ENCODE results near the gene TXNRD1. TPM values are rescaled to one million over a fixed set of nuclear protein-coding genes. Genes with fewer than 3 reads are reported as not detected.

The TXNRD1 gene
- total RNA-seq, 1 experiment from 2014 or later, result 327 TPM

DNA sequence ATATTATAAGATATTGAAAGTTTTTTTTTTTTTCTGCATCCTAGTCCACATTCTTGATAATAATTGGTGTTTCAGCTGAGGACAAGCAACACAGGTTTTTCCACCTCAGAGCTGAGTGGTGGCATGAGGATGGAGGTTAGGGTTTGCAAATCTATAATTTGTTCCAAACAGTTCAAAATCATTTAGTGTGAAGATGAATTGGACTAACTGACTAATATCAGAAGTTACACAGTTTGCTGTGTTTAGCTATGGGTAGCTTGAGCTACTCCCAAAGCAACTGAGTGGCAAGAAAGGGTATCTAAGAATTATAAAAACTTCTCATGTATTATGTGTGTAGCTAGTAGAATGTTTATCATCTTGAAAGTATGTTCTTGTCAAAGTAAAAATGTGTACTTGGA, 105.0 kb downstream of the TXNRD1 start:
- no peaks in the 10 kb centered on the region for H3K9me2 ChIP-seq (ENCODE audit: insufficient read depth)
- H3K27me3 ChIP-seq (ENCODE audit: insufficient read depth, low read length), result no peaks in the 10 kb centered on the region
- H3K4me3 ChIP-seq (replicated peaks in 1 of 2; ENCODE audit: low read depth in 1 of 2, low read length in 2 of 2), result no peak overlapping the region
- BruUV-seq (replicated peaks), result no TSS peak
- ChIA-PET POLR2A (no interaction called here), RAD21 (ENCODE audit: low non-redundant PET in 1 of 2, low total read pairs in 2 of 2, uncharacterized antibody in 2 of 2, unreplicated experiment in 2 of 2) (no interaction called here), CTCF (no interaction called here)
- H3K4me1 ChIP-seq (ENCODE audit: control insufficient read depth in 1 of 2, insufficient read depth in 2 of 2, low read length in 2 of 2), result no peaks in the 10 kb centered on the region
- H3K9ac ChIP-seq (ENCODE audit: low read length), result no peak overlapping the region
- intact Hi-C loops (cut with micrococcal nuclease), result no loop called here
- DNase-seq (ENCODE audit: low read depth, low spot score), result no peak
- no peaks in the 10 kb centered on the region for H3K9me3 ChIP-seq (ENCODE audit: control insufficient read depth in 1 of 2, insufficient read depth in 1 of 2, low read depth in 1 of 2, low read length in 2 of 2)
- no peak overlapping the region for H2AFZ ChIP-seq (ENCODE audit: low read depth, low read length, poor library complexity, severe bottlenecking)
- no peak overlapping the region for H3K4me2 ChIP-seq (ENCODE audit: low read length)
- peaks cover 88% of the 10 kb centered on the region for H3K79me2 ChIP-seq (ENCODE audit: insufficient read depth, low read length)
- no peak for ATAC-seq
- H3K27ac ChIP-seq (ENCODE audit: low read depth, low read length), result no peak overlapping the region
- H4K20me1 ChIP-seq (ENCODE audit: insufficient read depth), result peaks cover 32% of the 10 kb centered on the region; the same call in 1 of the 2 replicates
- H3K36me3 ChIP-seq (ENCODE audit: control insufficient read depth in 1 of 2, insufficient read depth in 2 of 2, low read length in 2 of 2), result peaks cover 55 to 78% of the 10 kb centered on the region in 2 experiments
- TF ChIP-seq SIN3A (IDR thresholded peaks at IDR 0.05; ENCODE audit: low read depth) (no peak), ELF1 (IDR thresholded peaks at IDR 0.05; ENCODE audit: borderline replicate concordance, low read depth) (no peak), TCF7L2 (IDR thresholded peaks at IDR 0.05; ENCODE audit: borderline replicate concordance, extremely low read depth, insufficient read depth, insufficient read length) (no peak), ZFX (IDR thresholded peaks at IDR 0.05) (no peak), YY1 (IDR thresholded peaks at IDR 0.05; ENCODE audit: extremely low read depth, insufficient replicate concordance, low read depth, low read length) (no peak), RAD21 (IDR thresholded peaks at IDR 0.05; ENCODE audit: low read depth) (no peak), FOSL1 (IDR thresholded peaks at IDR 0.05; ENCODE audit: low read depth) (no peak), SRF (IDR thresholded peaks at IDR 0.05; ENCODE audit: low read depth) (no peak), EZH2 (IDR thresholded peaks at IDR 0.05) (no peak), POLR2AphosphoS5 (IDR thresholded peaks at IDR 0.05; ENCODE audit: low read depth, low read length) (no peak), SP1 (IDR thresholded peaks at IDR 0.05; ENCODE audit: low read depth) (no peak), POLR2A (IDR thresholded peaks at IDR 0.05; ENCODE audit: borderline replicate concordance, extremely low read depth, insufficient read depth, insufficient read length) (no peak)
- TF ChIP-seq, protein P1, sequence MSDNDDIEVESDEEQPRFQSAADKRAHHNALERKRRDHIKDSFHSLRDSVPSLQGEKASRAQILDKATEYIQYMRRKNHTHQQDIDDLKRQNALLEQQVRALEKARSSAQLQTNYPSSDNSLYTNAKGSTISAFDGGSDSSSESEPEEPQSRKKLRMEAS (IDR thresholded peaks at IDR 0.05), result no peak
- TF ChIP-seq, protein P2, sequence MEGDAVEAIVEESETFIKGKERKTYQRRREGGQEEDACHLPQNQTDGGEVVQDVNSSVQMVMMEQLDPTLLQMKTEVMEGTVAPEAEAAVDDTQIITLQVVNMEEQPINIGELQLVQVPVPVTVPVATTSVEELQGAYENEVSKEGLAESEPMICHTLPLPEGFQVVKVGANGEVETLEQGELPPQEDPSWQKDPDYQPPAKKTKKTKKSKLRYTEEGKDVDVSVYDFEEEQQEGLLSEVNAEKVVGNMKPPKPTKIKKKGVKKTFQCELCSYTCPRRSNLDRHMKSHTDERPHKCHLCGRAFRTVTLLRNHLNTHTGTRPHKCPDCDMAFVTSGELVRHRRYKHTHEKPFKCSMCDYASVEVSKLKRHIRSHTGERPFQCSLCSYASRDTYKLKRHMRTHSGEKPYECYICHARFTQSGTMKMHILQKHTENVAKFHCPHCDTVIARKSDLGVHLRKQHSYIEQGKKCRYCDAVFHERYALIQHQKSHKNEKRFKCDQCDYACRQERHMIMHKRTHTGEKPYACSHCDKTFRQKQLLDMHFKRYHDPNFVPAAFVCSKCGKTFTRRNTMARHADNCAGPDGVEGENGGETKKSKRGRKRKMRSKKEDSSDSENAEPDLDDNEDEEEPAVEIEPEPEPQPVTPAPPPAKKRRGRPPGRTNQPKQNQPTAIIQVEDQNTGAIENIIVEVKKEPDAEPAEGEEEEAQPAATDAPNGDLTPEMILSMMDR (IDR thresholded peaks at IDR 0.05 in 2 of 3, conservative IDR thresholded peaks at IDR 0.05 in 1 of 3; ENCODE audit: borderline replicate concordance in 1 of 3, insufficient read depth in 1 of 3, low read depth in 2 of 3, low read length in 2 of 3), result no peak
- TF ChIP-seq, protein P3, sequence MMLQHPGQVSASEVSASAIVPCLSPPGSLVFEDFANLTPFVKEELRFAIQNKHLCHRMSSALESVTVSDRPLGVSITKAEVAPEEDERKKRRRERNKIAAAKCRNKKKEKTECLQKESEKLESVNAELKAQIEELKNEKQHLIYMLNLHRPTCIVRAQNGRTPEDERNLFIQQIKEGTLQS (IDR thresholded peaks at IDR 0.05), result no peak
- TF ChIP-seq, protein P4, sequence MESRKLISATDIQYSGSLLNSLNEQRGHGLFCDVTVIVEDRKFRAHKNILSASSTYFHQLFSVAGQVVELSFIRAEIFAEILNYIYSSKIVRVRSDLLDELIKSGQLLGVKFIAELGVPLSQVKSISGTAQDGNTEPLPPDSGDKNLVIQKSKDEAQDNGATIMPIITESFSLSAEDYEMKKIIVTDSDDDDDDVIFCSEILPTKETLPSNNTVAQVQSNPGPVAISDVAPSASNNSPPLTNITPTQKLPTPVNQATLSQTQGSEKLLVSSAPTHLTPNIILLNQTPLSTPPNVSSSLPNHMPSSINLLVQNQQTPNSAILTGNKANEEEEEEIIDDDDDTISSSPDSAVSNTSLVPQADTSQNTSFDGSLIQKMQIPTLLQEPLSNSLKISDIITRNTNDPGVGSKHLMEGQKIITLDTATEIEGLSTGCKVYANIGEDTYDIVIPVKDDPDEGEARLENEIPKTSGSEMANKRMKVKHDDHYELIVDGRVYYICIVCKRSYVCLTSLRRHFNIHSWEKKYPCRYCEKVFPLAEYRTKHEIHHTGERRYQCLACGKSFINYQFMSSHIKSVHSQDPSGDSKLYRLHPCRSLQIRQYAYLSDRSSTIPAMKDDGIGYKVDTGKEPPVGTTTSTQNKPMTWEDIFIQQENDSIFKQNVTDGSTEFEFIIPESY (IDR thresholded peaks at IDR 0.05; ENCODE audit: extremely low read depth, insufficient replicate concordance, low read length), result no peak
